T-helper 17 cell (primary cell): Measurements from ENCODE around the gene TIGD4. TPM values are rescaled to one million over a fixed set of nuclear protein-coding genes. Genes with fewer than 3 reads are reported as not detected.

ENCODE experiments used
- ATAC-seq: fragments of 150-1000 bp; cut with Tn5 transposase; 2 replicates; pipeline ENCODE4 v1.10.0; 2021; ENCODE audit warnings: mild to moderate bottlenecking, moderate library complexity
- DNase-seq, 3 donors: peaks; one replicate each; pipeline versions ENCODE4 v3.0.0 to v3.0.0-alpha.2; 2020 to 2021
- H3K9me3 ChIP-seq: one replicate; pipeline ENCODE4 v1.7.0; 2013; ENCODE audit warnings: low read length, mild to moderate bottlenecking; ENCODE audit not compliant: control insufficient read depth, poor library complexity, severe bottlenecking
- H3K27ac Mint-ChIP-seq: one replicate; pipeline ENCODE4 v1.8.0; 2022; ENCODE audit warnings: mild to moderate bottlenecking, moderate library complexity, mixed read lengths
- H3K27me3 Mint-ChIP-seq: one replicate; pipeline ENCODE4 v1.8.0; 2022; ENCODE audit warnings: mixed read lengths
- H3K36me3 Mint-ChIP-seq: one replicate; pipeline ENCODE4 v1.8.0; 2022; ENCODE audit warnings: low read depth, mixed read lengths
- H3K4me1 Mint-ChIP-seq: one replicate; pipeline ENCODE4 v1.8.0; 2022; ENCODE audit warnings: mild to moderate bottlenecking, mixed read lengths
- H3K4me3 Mint-ChIP-seq: one replicate; pipeline ENCODE4 v1.8.0; 2022; ENCODE audit warnings: mild to moderate bottlenecking, moderate library complexity, mixed read lengths
- total RNA-seq, 4 donors: library from RNA in 2 of 4; stranded (reverse) in 2 of 4; gene quantifications; one replicate each; pipeline ENCODE4 v1.2.3 and lab custom pipeline; 2022 to 2026

The TIGD4 gene
- total RNA-seq, result under 1 TPM; 0.13 to 0.40 TPM
- total RNA-seq (lab: John Stamatoyannopoulos, UW), result 0.46 to 0.75 reads per million in 2 donors

- DNase-seq (peak; percentile 85 to 89 (median 88)), ATAC-seq (peak; percentile 91)
- H3K27ac Mint-ChIP-seq, result peak within 1 kb of the TSS; percentile 98
- H3K27me3 Mint-ChIP-seq, result no peaks in the 10 kb centered on the region
- peaks cover 4% of the 10 kb centered on the region for H3K36me3 Mint-ChIP-seq
- H3K9me3 ChIP-seq, result no peaks in the 10 kb centered on the region
- peaks cover 41% of the 10 kb centered on the region for H3K4me1 Mint-ChIP-seq
- peak within 1 kb of the TSS; percentile 99 for H3K4me3 Mint-ChIP-seq
These were observed at the start of gene TIGD4, which contains the start of gene ARFIP1 for GRCh38 chr4:152779513-152780266. Gene TIGD4 (minus strand): TSS chr4:152779730. CDS start chr4:152771004, 8,726 bp downstream. Gene ARFIP1 (plus strand): TSS chr4:152779954. CDS start chr4:152829634, 49,680 bp downstream.

DNA sequence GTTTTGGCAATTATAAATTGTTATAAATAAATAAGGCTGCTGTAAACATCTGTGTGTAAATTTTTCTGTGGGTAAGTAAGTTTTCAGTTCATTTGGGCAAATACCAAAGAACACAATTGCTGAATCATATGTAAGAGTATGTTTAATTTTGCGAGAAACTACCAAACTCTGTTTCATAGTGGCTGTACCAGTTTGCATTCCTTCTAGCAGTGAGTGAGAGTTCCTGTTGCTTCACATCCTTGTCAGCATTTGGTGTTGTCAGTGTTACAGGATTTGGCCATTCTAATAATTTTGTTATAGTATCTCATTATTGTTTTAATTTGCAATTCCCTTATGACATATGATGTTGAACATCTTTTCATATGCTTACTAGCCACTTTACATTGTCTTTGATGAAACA, 48.6 kb upstream of the TIGD4 start:
- H3K4me1 Mint-ChIP-seq, result no peaks in the 10 kb centered on the region
- no peak overlapping the region for H3K4me3 Mint-ChIP-seq
- H3K27ac Mint-ChIP-seq, result no peak overlapping the region
- DNase-seq (no peak), ATAC-seq (no peak)
- H3K9me3 ChIP-seq, result no peaks in the 10 kb centered on the region
- no peaks in the 10 kb centered on the region for H3K27me3 Mint-ChIP-seq
- no peaks in the 10 kb centered on the region for H3K36me3 Mint-ChIP-seq

DNA sequence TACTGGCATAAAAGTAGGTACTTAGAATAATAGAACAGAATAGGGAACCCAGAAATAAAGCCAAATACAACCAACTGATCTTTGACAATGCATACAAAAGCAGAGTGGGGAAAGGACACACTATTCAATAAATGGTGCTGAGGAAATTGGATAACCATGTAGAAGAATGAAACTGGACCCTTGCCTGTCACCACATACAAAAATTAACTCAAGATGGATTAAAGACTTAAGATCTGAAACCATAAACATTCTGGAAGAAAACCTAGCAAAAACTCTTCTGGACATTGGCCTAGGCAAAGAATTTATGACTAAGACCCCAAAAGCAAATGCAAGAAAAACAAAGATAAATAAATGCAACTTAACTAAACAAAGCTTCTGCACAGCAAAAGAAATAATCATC, 45.8 kb upstream of the TIGD4 start:
- DNase-seq (no peak), ATAC-seq (no peak)
- H3K27ac Mint-ChIP-seq, result no peak overlapping the region
- peaks cover 2% of the 10 kb centered on the region for H3K4me1 Mint-ChIP-seq
- H3K27me3 Mint-ChIP-seq, result no peaks in the 10 kb centered on the region
- no peaks in the 10 kb centered on the region for H3K9me3 ChIP-seq
- H3K4me3 Mint-ChIP-seq, result no peak overlapping the region
- no peaks in the 10 kb centered on the region for H3K36me3 Mint-ChIP-seq

GRCh38 chr4:152824561-152824960, 45.0 kb upstream of the TIGD4 start:
- Mint-ChIP-seq H3K4me3 (no peak overlapping the region), H3K36me3 (no peaks in the 10 kb centered on the region), H3K27me3 (no peaks in the 10 kb centered on the region), H3K27ac (no peak overlapping the region), H3K4me1 (peaks cover 2% of the 10 kb centered on the region)
- H3K9me3 ChIP-seq, result no peaks in the 10 kb centered on the region
- no peak for ATAC-seq
- DNase-seq, result no peak

GRCh38 chr4:152822323-152822722, 42.8 kb upstream of the TIGD4 start:
- H3K27me3 Mint-ChIP-seq, result no peaks in the 10 kb centered on the region
- no peak for DNase-seq
- peaks cover 7% of the 10 kb centered on the region for H3K4me1 Mint-ChIP-seq
- H3K27ac Mint-ChIP-seq, result no peak overlapping the region
- ATAC-seq, result no peak
- H3K4me3 Mint-ChIP-seq, result no peak overlapping the region
- no peaks in the 10 kb centered on the region for H3K9me3 ChIP-seq
- H3K36me3 Mint-ChIP-seq, result no peaks in the 10 kb centered on the region

GRCh38 chr4:152820073-152820472, 40.5 kb upstream of the TIGD4 start:
- H3K27ac Mint-ChIP-seq, result no peak overlapping the region
- H3K4me1 Mint-ChIP-seq, result peaks cover 12% of the 10 kb centered on the region
- peaks cover 3% of the 10 kb centered on the region for H3K36me3 Mint-ChIP-seq
- no peak overlapping the region for H3K4me3 Mint-ChIP-seq
- ATAC-seq (no peak), DNase-seq (no peak)
- no peaks in the 10 kb centered on the region for H3K9me3 ChIP-seq
- no peaks in the 10 kb centered on the region for H3K27me3 Mint-ChIP-seq

GRCh38 chr4:152819026-152819645, 39.6 kb upstream of the TIGD4 start:
- no peak for DNase-seq
- peaks cover 5% of the 10 kb centered on the region for H3K36me3 Mint-ChIP-seq
- no peaks in the 10 kb centered on the region for H3K9me3 ChIP-seq
- H3K4me3 Mint-ChIP-seq, result no peak overlapping the region
- ATAC-seq, result no peak
- peaks cover 12% of the 10 kb centered on the region for H3K4me1 Mint-ChIP-seq
- H3K27me3 Mint-ChIP-seq, result no peaks in the 10 kb centered on the region
- no peak overlapping the region for H3K27ac Mint-ChIP-seq

DNA sequence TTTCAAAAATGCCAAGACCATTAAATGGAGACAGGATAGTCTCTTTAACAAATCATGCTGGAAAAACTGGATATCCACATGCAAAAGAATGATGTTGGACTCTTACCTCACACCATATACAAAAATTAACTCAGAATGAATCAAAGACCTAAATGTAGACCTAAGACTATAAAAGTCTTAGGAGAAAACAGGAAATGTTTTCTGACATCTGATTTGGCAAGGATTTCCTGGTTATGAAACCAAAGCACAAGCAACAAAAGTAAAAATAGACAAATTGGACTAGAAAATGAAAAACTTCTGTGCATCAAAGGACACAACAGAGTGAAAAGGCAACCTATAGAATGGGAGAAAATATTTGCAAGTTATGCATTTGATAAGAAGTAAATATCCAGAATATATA, 37.8 kb upstream of the TIGD4 start:
- no peaks in the 10 kb centered on the region for H3K27me3 Mint-ChIP-seq
- H3K4me3 Mint-ChIP-seq, result no peak overlapping the region
- ATAC-seq (no peak), DNase-seq (no peak)
- H3K4me1 Mint-ChIP-seq, result peaks cover 12% of the 10 kb centered on the region
- no peak overlapping the region for H3K27ac Mint-ChIP-seq
- no peaks in the 10 kb centered on the region for H3K9me3 ChIP-seq
- H3K36me3 Mint-ChIP-seq, result peaks cover 10% of the 10 kb centered on the region

GRCh38 chr4:152815078-152815477, 35.5 kb upstream of the TIGD4 start:
- Mint-ChIP-seq H3K36me3 (peaks cover 10% of the 10 kb centered on the region), H3K4me3 (no peak overlapping the region), H3K27ac (no peak overlapping the region), H3K27me3 (no peaks in the 10 kb centered on the region), H3K4me1 (peaks cover 13% of the 10 kb centered on the region)
- no peak for DNase-seq
- H3K9me3 ChIP-seq, result no peaks in the 10 kb centered on the region
- ATAC-seq, result no peak

DNA sequence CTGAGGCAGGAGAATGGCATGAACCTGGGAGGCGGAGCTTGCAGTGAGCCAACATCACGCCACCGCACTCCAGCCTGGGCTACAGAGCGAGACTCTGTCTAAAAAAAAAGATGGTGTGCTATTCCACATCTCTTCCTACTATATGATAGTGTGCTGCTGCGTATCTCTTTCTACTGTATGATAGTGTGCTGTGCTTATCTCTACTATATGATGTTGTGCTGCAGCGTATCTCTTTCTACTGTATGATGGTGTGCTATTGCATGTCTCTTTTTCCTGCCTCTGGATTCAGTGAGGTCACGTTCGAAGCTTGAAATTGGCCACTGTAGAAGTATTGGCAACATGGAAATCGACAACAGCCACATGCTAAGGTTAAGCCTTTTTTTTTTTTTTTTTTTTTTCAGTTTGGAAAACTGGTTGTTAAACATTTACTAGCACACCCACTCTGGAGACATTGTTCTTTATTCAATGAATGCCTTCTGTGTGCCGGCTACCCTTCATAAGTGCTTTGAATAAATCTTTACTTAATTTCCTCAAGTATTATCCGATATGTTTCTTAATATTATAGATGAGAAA, 31.3 kb upstream of the TIGD4 start:
- no peak overlapping the region for H3K27ac Mint-ChIP-seq
- H3K4me3 Mint-ChIP-seq, result no peak overlapping the region
- H3K27me3 Mint-ChIP-seq, result no peaks in the 10 kb centered on the region
- DNase-seq, result no peak
- no peaks in the 10 kb centered on the region for H3K9me3 ChIP-seq
- peaks cover 8% of the 10 kb centered on the region for H3K4me1 Mint-ChIP-seq
- ATAC-seq, result no peak
- H3K36me3 Mint-ChIP-seq, result peaks cover 10% of the 10 kb centered on the region

DNA sequence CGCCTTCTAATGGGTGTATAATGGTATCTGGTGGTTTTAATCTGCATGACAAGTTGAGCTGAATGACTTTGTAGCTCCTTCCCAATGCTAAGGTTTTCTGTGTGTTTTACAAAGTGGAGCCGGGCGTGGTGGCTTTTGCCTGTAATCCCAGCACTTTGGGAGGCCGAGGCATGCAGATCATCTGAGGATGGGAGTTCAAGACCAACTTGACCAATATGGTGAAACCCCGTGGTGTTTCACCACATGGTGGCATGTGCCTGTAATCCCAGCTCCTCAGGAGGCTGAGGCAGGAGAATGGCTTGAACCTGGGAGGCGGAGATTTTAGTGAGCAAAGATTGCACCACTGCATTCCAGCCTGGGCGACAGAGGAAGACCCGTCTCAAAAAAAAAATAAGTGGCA, 29.1 kb upstream of the TIGD4 start:
- Mint-ChIP-seq H3K27me3 (no peaks in the 10 kb centered on the region), H3K4me1 (peaks cover 8% of the 10 kb centered on the region), H3K4me3 (no peak overlapping the region), H3K36me3 (peaks cover 5% of the 10 kb centered on the region), H3K27ac (no peak overlapping the region)
- no peaks in the 10 kb centered on the region for H3K9me3 ChIP-seq
- ATAC-seq (no peak), DNase-seq (no peak)

- no peaks in the 10 kb centered on the region for H3K27me3 Mint-ChIP-seq
- ATAC-seq, result peak; percentile 46
- H3K27ac Mint-ChIP-seq, result no peak overlapping the region
- no peak overlapping the region for H3K4me3 Mint-ChIP-seq
- H3K36me3 Mint-ChIP-seq, result peaks cover under 1% of the 10 kb centered on the region
- H3K4me1 Mint-ChIP-seq, result peaks cover 8% of the 10 kb centered on the region
- no peak for DNase-seq
- H3K9me3 ChIP-seq, result no peaks in the 10 kb centered on the region
These were observed 27.8 kb upstream of the TIGD4 start for GRCh38 chr4:152807294-152807829.

GRCh38 chr4:152806501-152807125, 27.1 kb upstream of the TIGD4 start:
- no peak overlapping the region for H3K4me3 Mint-ChIP-seq
- DNase-seq (no peak), ATAC-seq (no peak)
- peak overlapping the region; percentile 55 for H3K27ac Mint-ChIP-seq
- no peaks in the 10 kb centered on the region for H3K9me3 ChIP-seq
- H3K27me3 Mint-ChIP-seq, result no peaks in the 10 kb centered on the region
- no peaks in the 10 kb centered on the region for H3K36me3 Mint-ChIP-seq
- H3K4me1 Mint-ChIP-seq, result peaks cover 8% of the 10 kb centered on the region
